ENCODE results near the gene ZFP91. TPM values are rescaled to one million over a fixed set of nuclear protein-coding genes. Genes with fewer than 3 reads are reported as not detected.

The ZFP91 gene
- total and polyA plus RNA-seq, 2 of the 13 experiments (the other 11 are each of a cell fraction or from before 2014, with no cell fraction given): 13.5 to 38.6 TPM

DNA sequence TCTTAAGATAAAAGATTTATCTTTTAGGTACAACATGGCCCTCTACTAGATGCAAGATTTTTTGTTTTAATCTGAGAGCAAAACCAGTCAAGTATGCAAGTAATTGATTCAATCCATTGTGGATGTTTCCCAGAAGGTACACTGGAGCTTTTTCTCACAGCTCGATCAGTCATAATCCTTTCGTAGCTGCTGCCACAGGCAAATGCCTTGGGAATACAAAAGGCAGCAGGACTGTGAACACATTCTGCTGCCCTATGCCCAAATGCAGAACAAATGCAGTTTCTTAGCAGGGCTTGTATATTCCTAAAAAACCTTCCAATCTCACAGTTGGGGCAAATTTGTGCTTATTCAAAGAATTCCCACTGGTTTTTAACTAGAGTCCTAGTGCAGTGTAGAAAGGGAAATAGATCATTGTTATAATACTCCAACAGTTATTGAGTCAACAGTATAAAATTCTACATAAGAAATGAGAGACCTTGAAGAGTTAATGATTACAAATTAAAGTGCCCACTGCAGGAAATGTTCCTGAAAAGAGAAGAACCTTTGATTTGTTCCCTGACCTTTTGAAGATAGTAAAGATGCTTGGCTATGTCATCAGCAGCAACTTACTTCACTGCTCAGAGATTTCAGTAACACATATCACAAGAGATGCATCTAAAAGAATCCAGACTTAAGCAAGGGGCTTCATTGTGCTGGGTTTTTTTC lies 17.3 kb upstream of the ZFP91 start (continued):
- TF ChIP-seq ZNF232 (CRISPR knock-in tag; IDR thresholded peaks at IDR 0.05; ENCODE audit: borderline replicate concordance) (no peak), BORCS8-MEF2B (CRISPR knock-in tag; IDR thresholded peaks at IDR 0.05) (no peak), NRL (CRISPR knock-in tag; IDR thresholded peaks at IDR 0.05; ENCODE audit: borderline replicate concordance) (no peak), ZNF660 (CRISPR knock-in tag; IDR thresholded peaks at IDR 0.05; ENCODE audit: borderline replicate concordance, low read depth) (no peak), CC2D1A (CRISPR knock-in tag; IDR thresholded peaks at IDR 0.05) (no peak), NCOA2 (CRISPR knock-in tag; IDR thresholded peaks at IDR 0.05) (peak; percentile 54; the same call in 1 of the 2 replicates), AGO2 (optimal IDR thresholded peaks at IDR 0.05; ENCODE audit: low read depth, low read length) (no peak), NCOR1 (IDR thresholded peaks at IDR 0.05; ENCODE audit: borderline replicate concordance, low read length) (peak; percentile 38; the same call in 1 of the 2 replicates), TEAD3 (CRISPR knock-in tag; optimal IDR thresholded peaks at IDR 0.05; ENCODE audit: borderline replicate concordance) (peak; percentile 17), TRIM24 (CRISPR knock-in tag; IDR thresholded peaks at IDR 0.05) (no peak), NFIC (IDR thresholded peaks at IDR 0.05; ENCODE audit: low read length) (peak; percentile 29; the same call in 1 of the 2 replicates), ZNF652 (CRISPR knock-in tag; IDR thresholded peaks at IDR 0.05; ENCODE audit: borderline replicate concordance, low read depth) (no peak), ZFP1 (CRISPR knock-in tag; IDR thresholded peaks at IDR 0.05) (no peak), ZNF713 (CRISPR knock-in tag; IDR thresholded peaks at IDR 0.05) (no peak), NBN (conservative IDR thresholded peaks at IDR 0.05) (no peak), SP4 (CRISPR knock-in tag; IDR thresholded peaks at IDR 0.05) (no peak), ZNF382 (CRISPR knock-in tag; IDR thresholded peaks at IDR 0.05; ENCODE audit: borderline replicate concordance) (no peak), ZBTB42 (CRISPR knock-in tag; IDR thresholded peaks at IDR 0.05) (no peak), U2AF1 (optimal IDR thresholded peaks at IDR 0.05; ENCODE audit: low read depth, low read length) (no peak)
- TF ChIP-seq, protein P1, sequence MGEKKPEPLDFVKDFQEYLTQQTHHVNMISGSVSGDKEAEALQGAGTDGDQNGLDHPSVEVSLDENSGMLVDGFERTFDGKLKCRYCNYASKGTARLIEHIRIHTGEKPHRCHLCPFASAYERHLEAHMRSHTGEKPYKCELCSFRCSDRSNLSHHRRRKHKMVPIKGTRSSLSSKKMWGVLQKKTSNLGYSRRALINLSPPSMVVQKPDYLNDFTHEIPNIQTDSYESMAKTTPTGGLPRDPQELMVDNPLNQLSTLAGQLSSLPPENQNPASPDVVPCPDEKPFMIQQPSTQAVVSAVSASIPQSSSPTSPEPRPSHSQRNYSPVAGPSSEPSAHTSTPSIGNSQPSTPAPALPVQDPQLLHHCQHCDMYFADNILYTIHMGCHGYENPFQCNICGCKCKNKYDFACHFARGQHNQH (CRISPR knock-in tag; IDR thresholded peaks at IDR 0.05): no peak
- TF ChIP-seq, protein P2, sequence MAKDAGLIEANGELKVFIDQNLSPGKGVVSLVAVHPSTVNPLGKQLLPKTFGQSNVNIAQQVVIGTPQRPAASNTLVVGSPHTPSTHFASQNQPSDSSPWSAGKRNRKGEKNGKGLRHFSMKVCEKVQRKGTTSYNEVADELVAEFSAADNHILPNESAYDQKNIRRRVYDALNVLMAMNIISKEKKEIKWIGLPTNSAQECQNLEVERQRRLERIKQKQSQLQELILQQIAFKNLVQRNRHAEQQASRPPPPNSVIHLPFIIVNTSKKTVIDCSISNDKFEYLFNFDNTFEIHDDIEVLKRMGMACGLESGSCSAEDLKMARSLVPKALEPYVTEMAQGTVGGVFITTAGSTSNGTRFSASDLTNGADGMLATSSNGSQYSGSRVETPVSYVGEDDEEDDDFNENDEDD (CRISPR knock-in tag; IDR thresholded peaks at IDR 0.05; ENCODE audit: borderline replicate concordance): no peak
- TF ChIP-seq, protein P3, sequence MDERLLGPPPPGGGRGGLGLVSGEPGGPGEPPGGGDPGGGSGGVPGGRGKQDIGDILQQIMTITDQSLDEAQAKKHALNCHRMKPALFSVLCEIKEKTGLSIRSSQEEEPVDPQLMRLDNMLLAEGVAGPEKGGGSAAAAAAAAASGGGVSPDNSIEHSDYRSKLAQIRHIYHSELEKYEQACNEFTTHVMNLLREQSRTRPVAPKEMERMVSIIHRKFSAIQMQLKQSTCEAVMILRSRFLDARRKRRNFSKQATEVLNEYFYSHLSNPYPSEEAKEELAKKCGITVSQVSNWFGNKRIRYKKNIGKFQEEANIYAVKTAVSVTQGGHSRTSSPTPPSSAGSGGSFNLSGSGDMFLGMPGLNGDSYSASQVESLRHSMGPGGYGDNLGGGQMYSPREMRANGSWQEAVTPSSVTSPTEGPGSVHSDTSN (CRISPR knock-in tag; IDR thresholded peaks at IDR 0.05): no peak
- TF ChIP-seq, protein P4, sequence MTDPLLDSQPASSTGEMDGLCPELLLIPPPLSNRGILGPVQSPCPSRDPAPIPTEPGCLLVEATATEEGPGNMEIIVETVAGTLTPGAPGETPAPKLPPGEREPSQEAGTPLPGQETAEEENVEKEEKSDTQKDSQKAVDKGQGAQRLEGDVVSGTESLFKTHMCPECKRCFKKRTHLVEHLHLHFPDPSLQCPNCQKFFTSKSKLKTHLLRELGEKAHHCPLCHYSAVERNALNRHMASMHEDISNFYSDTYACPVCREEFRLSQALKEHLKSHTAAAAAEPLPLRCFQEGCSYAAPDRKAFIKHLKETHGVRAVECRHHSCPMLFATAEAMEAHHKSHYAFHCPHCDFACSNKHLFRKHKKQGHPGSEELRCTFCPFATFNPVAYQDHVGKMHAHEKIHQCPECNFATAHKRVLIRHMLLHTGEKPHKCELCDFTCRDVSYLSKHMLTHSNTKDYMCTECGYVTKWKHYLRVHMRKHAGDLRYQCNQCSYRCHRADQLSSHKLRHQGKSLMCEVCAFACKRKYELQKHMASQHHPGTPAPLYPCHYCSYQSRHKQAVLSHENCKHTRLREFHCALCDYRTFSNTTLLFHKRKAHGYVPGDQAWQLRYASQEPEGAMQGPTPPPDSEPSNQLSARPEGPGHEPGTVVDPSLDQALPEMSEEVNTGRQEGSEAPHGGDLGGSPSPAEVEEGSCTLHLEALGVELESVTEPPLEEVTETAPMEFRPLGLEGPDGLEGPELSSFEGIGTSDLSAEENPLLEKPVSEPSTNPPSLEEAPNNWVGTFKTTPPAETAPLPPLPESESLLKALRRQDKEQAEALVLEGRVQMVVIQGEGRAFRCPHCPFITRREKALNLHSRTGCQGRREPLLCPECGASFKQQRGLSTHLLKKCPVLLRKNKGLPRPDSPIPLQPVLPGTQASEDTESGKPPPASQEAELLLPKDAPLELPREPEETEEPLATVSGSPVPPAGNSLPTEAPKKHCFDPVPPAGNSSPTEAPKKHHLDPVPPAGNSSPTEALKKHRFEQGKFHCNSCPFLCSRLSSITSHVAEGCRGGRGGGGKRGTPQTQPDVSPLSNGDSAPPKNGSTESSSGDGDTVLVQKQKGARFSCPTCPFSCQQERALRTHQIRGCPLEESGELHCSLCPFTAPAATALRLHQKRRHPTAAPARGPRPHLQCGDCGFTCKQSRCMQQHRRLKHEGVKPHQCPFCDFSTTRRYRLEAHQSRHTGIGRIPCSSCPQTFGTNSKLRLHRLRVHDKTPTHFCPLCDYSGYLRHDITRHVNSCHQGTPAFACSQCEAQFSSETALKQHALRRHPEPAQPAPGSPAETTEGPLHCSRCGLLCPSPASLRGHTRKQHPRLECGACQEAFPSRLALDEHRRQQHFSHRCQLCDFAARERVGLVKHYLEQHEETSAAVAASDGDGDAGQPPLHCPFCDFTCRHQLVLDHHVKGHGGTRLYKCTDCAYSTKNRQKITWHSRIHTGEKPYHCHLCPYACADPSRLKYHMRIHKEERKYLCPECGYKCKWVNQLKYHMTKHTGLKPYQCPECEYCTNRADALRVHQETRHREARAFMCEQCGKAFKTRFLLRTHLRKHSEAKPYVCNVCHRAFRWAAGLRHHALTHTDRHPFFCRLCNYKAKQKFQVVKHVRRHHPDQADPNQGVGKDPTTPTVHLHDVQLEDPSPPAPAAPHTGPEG (CRISPR knock-in tag; IDR thresholded peaks at IDR 0.05): no peak
